A549 treated with CORT108297 at 1 μM for 4 hours (cell line): Measurements from ENCODE around the gene ITPRIPL1. TPM values are rescaled to one million over a fixed set of nuclear protein-coding genes. Genes with fewer than 3 reads are reported as not detected.

Source experiments
- total RNA-seq: library from RNA; stranded (reverse); fragments of 200-300 nt; extraction: Qiagen RNA extraction; gene quantifications from 5 replicates; pipeline ENCODE4 v1.2.3, GENCODE V29; 2022

Gene ITPRIPL1
- not detected in 5 replicates for total RNA-seq

GRCh38 chr2:96325041-96325883 lies at the start of gene ITPRIPL1:
TSS of gene ITPRIPL1 (plus strand) at chr2:96325317. CDS start at chr2:96325840, 523 bp downstream.

GRCh38 chr2:96305091-96305978 lies 19.8 kb upstream of the ITPRIPL1 start, which contains the start of gene SNRNP200:
TSS of gene SNRNP200 (minus strand) at chr2:96305546. CDS start at chr2:96305437, 109 bp downstream.

Other genes starting within 250 kb of the ITPRIPL1 start
- 0.02 to 0.07 TPM (median 0.05 TPM) in 4 of 5 replicates, not detected in the other for gene ADRA2B, start 208.7 kb upstream of the ITPRIPL1 start, total RNA-seq
- not detected in 5 replicates for gene ASTL, start 186.8 kb upstream of the ITPRIPL1 start, total RNA-seq
- gene DUSP2, start 179.9 kb upstream of the ITPRIPL1 start, total RNA-seq: 0.22 to 0.56 TPM (median 0.44 TPM) in 5 replicates
- gene STARD7, start 116.5 kb upstream of the ITPRIPL1 start, total RNA-seq: 90.1 to 100 TPM (median 93.6 TPM) in 5 replicates
- gene TMEM127, start 59.3 kb upstream of the ITPRIPL1 start, total RNA-seq: 37.8 to 51.2 TPM (median 46.6 TPM) in 5 replicates
- 74.5 to 94.5 TPM (median 91.0 TPM) in 5 replicates for gene CIAO1, start 59.1 kb upstream of the ITPRIPL1 start, total RNA-seq
- gene SNRNP200, start 19.8 kb upstream of the ITPRIPL1 start, total RNA-seq: 121 to 126 TPM (median 124 TPM) in 5 replicates
- 44.4 to 48.7 TPM (median 46.3 TPM) in 5 replicates for gene NCAPH, start 10.4 kb downstream of the ITPRIPL1 start, total RNA-seq
- gene NEURL3, start 180.0 kb downstream of the ITPRIPL1 start, total RNA-seq: 0.96 to 2.2 TPM (median 1.4 TPM) in 5 replicates
- gene ARID5A, start 211.4 kb downstream of the ITPRIPL1 start, total RNA-seq: 6.1 to 9.3 TPM (median 8.3 TPM) in 5 replicates